Fibroblast of skin of back (primary cell): ENCODE measurements around the gene ACTL8.

Experiments used
- DNase-seq: peaks from one replicate; pipeline ENCODE4 v3.0.0-alpha.2; 2013

The ACTL8 gene

DNA sequence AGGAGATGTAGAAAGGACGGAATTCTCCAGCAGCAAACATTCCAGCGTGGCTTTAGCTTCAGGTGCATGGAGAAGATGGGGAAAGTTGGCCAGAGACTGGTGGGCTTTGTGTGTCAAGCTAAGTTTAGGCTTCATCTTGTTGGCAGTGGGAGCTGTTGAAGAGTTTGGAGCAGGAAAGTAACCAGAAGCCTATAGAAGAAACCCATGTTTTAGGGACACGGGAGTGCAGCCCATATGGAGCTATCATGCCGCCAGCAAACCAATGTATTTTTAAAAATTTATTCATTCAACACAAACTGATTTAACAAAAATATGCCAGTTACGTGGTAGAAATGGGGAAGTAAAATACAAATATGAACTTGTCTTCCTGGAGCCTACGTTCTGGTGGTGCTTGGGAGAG is 53.7 kb downstream of the ACTL8 start:
- DNase-seq: no peak

DNA sequence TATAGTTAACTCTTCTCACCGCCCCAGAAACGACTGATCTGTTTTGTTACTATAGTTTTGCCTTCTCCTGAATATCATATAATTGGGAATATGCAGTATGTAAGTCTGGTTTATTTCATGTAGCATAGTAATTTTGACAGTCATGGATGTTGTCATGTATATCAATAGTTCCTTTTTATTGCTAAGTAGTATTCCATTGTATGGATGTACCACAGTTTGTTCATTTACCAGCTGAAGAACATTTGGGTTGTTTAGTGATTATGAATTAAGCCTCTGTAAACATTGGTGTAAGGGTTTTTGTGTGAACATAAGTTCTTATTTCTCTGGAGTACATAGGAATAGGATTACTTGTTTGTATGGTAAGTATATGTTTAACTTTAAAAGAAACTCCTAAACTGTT is 55.5 kb downstream of the ACTL8 start:
- DNase-seq: no peak

DNA sequence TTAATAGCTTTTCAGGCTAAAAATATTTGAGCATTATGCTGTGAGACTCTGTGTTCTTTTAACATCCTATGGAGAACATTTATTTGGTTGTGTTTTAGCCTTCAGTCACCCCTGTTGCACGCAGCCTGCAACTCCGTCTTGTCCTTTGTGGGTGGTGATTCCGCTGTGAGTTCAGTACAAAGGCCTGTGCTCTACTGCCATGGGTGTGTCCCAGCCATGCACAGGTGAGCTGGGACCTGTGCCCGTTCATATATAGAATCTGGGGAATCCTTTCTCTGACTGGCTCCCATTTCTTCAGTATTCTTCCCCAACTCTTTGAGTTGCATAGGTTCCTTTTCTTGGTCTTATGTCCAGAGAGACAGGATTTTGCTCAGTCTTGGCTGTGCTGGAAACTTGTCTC is 61.4 kb downstream of the ACTL8 start:
- DNase-seq: no peak

DNA sequence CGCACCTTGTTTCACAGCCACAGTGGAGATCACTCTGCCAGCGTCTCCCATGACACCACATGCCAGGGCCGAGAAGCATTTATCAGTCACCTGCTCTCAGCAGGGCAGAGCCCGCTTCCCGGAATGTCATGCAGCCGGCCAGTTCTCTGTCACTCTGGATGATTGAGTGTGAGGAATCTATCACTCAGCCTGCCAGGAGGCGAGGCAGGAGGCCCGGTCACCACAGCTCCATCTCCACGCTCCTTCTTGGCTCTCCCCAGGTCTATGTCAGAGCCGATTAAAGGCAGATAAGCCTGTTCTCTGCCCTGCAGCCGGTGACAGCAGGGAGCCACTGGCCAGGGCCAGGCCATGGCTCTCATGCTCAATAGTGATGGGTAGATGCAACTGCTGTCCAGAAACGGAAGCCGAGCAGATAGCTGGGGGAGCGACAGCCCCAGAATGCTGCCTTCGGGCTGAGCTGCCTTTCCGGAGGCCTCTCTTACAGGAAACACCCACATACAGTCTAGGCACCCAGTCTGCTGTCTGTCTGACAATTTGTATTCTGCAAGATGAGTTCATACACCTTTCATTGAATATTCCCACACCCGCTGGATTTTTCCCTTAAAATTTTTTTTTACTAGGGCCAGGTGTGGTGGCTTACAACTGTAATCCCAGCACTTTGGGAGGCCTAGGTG is 64.1 kb downstream of the ACTL8 start:
- no peak for DNase-seq

DNA sequence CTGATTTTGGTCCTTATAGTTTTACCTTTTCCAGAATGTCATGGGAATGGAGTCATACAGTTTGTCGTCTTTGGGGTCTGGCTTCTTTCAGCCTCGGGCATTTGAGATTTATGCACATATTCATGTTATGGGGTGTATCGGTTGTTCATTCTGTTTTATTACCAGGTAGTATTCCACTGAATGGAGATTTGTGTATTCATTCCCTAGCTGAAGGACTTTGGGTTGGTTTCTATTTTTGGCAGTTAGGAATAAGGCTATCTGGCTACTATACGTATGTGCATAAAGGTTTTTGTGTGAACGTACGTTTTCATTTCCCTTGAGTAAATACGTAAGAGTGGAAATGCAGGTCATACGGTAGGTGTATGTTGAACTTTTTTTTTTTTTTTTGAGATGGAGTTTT is 65.1 kb downstream of the ACTL8 start:
- no peak for DNase-seq

DNA sequence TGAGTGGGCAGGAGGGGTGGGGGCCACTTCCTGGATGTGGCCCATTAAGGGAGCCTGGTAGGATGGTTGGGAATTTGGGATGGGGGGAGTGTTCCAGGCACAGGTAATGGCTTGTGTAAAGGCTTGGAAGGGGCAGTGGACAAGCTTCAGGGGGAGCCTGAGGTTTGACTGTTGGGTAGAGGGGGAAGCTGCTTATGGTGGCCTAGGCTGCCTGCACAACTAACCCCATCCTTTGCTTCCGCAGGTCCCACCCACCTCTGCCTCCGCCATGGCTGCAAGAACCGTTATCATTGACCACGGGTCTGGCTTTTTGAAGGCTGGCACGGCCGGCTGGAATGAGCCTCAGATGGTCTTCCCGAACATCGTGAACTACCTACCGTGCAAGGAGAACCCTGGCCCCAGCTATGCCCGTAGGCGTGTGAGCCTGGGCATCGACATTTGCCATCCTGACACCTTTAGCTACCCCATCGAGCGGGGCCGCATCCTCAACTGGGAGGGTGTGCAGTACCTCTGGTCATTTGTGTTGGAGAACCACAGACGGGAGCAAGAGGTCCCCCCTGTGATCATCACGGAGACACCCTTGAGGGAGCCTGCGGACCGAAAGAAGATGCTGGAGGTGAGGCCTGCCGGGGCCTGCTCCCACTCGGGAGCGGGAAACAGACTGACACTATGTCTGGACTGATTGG is 67.8 kb downstream of the ACTL8 start:
- DNase-seq: no peak

DNA sequence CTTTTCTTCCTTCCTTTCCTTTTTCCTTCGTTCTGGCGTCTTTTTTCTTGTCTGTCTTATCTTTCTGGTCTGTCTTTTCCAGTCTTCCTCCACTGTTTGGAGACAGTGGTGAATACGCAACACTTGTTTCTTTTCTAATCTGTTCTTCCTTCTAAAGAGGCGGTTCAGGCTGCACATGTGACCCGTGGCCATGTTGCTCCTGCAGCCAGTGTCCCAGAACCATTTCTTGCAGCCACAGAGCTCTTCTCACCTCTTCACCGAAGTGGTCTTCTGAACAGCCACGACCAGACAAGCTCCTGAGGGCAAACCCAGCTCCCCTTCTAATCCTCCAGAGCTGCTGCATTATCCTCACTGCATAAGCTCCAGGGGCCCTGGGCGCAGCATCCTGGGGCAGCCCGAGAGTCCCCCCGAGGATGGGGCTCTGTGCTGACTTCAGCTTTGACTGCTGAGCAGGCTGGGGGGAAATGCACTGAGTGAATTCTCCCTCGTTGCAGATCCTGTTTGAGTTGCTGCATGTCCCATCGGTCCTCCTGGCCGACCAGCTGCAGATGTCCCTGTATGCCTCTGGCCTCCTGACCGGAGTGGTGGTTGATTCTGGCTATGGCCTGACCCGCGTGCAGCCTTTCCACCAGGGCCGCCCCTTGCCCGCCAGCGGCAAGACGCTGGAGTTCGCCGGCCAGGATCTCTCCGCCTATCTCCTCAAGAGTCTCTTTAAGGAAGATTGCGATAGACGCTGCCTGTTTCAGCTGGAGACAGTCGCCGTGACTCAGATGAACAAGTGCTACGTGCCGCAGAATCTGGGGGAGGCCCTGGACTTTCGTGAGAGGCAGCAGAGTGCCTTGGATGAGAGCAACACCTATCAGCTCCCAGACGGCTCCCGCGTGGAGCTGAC is 70.4 kb downstream of the ACTL8 start:
- DNase-seq: no peak

DNA sequence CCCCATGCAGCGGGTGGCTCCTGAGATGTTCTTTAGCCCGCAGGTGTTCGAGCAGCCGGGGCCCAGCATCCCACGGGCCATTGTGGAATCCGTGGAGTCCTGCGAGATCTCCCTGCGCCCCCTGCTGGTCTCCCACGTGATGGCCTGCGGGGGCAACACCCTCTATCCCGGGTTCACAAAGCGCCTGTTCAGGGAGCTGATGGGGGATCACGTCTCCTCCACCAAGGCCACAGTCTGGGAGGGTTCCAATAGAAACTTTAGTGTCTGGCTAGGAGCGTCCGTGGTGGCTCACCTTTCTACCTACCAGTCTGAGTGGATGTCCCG is 71.0 kb downstream of the ACTL8 start:
- peak; percentile 14 for DNase-seq

DNA sequence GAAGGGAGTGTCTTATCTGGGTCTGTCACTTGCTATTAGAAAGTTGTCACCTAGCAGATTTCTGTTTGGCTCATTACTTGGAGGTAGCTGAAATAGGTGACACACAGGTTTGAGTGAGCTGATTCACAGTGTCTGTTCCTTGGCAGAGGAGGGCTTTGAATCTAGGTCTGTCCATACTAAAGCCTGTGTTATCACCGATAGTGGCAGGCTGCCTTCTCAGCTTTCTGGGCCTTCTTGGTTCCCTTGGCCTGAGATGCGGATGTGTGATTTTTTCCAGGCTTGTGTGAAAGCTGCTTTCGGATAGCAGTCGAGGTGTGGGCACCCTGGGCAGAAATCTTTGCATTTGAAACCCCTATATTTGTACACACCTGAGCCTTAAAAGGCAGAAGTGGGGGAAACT is 73.9 kb downstream of the ACTL8 start:
- DNase-seq: no peak

DNA sequence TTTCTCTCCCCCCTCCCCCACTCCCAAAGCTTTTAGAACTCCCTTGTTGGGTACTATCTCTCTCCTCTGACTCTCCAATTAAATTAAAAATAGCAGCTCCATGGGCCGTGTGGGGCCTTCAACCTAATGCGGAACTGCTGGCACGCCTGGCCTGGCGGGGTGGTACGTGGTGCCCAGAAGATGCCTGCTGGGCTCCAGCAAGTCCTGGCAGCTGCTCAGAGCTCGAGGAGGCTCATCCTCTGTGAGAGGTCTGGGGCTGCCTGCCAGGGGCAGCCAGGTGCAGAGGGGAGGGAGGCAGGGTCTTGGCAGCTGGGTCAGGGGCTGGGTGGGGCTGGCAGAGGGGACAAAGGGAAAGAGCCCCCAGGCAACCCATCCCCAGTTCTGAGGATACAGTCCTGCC is 74.4 kb downstream of the ACTL8 start:
- no peak for DNase-seq

DNA sequence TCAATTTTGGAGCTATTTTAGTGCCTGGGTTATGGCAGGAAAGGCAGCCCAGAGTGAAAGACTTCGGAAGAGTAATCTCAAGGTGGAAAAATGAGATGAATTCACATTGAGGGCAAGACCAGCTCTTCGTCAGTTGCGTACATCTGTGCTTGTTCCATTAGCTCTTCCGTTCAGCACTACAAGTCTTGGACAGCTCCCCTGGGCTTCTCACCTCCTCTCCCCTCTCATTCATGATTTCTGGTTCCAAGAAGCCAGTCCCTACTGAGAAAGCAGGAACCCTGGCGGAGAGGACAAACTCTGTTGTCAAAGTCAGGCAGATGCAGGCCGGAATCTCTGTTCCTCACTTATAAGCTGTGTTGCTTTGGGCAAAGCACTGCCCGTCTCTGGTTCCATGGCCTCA is 76.5 kb downstream of the ACTL8 start:
- DNase-seq: peak; percentile 54

DNA sequence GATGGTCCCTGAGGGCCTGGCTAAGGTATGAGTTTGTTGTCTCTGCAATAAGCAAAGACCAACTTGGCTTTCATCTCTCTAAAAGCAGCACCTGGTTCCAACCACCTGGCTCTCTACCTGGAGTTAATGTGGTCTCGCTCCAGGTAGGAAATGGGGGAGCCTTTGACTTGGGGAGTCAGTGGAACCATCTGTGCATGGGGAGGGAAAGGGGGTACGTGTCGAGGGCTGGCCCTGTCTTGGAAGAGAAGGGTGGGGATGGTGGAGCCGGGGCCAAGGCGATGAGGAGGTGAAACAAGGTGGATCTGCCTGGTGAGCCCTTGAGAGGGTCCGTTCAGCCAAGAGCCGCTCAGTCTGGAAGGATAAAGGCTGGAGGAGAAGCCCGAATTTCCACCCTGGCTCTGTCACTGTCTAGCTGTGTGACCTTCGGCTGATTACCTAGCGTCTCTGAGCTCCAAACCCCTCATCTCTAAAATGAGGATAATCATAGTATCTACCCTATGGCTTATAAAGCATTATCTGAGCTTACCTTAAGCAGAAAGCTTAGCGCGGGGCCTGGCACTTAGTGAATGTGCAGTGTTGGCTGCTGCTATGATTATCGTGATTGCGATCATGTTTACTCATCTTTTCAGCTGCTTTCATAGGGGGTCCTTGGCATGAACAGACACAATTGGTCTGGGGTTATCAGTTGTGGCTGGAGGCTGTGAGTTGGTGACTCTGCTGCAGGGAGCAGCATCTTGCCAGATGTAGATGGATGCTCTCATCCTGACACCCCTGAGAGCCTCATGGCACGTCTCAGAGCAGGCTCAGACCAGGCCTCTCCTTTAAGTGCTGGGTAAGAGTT is 78.7 kb downstream of the ACTL8 start:
- DNase-seq: no peak

DNA sequence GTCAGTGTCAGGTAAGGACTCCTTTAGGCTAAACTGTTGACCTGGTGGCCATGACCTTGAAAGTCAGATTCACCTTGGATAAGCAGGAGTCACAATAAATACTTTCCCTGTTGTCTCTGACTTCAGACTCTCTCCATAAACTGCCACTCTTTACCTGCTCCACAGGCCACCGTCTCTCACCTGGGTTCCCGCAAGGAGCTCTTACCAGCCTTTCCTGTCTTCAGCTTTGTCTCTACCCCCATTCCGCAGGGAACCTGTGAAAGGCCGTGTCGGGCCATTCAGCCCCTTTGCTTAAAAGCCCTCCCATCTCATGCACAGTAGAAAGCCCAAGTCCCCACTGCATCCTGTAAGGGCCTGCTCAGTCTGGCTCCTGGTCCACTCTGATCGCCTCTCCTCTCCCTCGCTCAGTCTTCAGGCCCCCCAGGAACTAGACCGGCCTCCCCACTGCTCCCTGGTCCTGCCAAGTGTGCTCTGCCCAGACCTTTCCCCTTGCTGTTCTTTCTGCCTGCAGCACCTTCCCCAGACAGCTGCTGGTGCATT is 79.5 kb downstream of the ACTL8 start:
- no peak for DNase-seq

DNA sequence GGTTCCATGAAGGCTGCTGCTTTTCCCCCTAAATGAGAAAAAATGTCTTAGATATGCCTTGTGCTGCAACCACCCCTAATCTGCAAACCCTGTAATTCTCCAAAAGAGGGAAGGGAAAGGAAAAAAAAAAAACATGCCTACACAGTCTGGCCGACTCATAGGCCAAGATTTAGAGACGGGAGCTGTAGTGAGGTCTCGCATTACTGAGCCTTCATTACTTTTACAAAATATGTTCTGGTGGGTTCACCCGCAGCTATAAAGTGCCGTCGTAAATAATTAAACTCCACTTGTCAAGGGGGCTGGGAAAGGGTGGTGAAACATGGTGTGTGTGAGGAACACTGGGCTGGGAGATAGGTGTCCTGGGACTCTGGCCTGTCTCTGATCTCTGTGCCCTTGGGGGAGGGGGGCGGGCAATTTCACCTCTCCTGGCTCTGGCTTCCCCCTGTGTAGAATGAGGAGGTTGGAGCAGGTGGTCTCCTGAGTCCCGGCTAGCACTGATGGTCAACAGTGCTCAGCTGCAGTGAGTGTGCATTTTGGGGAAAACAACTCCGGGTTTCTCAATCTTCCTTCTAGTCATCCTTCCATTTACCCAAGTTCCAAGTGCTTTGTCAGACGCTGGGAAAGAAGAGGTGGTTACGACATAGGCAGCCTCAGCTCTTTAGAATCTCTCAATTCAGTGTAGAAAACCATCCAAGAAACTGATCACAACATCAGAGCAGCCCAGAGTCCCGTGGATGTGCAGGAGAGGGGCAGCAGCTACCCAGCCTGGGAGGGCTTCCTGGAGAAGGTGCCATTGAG is 82.3 kb downstream of the ACTL8 start:
- DNase-seq: no peak

DNA sequence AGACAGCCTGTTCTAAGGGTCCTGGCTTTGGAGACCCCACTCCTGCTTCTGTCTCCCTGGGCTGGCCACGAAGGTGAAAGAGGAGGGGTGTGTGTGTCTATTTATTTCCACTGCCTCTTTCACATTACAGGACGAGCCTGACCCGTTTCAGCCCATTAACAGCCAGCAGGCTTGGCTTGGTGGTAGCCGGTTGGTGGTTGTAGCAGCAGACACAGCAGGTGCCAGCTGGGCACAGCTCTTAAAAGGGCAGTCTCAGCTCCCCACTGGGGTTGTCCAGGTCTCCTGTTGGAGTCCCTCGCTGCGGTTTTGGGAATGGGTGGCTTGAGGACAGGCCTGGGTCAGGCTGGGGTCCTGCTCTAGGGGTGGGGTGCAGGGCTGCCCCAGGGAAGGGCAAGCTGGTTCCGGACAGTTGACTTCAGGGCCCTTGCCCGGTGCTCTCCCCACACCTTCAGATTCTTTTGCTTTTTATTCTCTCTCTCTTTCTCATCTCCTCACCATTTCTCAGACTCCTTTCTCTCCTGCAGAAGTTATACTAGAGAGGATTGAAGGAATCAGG is 84.6 kb downstream of the ACTL8 start:
- no peak for DNase-seq

DNA sequence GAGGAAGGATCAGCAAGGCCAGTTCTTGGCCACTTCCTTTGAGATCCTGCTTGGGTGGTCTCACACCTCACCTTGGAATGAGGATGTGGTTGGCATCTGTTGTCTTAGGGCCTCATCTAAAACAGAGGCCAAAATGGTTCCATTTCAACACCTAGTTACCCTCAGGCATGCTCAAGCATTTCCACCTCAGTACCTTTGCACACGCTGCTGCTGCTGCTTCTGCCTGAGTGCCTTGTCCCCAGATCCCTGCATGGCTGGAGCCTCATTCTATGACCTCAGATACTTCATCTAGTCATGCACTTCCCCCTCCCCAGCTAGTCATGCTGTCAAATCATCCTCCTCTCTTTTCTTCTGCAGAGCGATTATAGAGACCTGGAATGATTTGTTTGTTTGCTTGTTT is 86.8 kb downstream of the ACTL8 start:
- DNase-seq: no peak

DNA sequence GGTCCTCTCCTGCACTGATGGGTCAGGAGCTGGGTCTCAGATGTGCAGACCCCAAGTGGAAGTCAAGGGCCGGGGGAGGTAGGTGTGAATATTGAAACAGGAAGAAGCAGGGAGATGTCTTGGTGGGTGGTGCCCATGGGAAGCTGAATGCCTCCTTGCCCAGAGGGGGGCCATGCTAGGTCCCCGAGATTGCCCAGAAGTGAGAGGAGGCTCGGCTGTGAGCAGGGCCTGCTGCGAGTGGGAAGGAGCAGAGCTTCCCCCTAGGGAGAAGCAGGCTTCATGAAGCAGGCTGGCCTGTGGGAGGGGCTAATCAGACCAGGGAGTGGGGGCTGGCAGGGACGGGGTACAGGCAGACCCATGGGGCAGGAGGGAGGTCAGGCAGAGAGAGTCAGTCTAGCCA is 87.6 kb downstream of the ACTL8 start:
- no peak for DNase-seq

DNA sequence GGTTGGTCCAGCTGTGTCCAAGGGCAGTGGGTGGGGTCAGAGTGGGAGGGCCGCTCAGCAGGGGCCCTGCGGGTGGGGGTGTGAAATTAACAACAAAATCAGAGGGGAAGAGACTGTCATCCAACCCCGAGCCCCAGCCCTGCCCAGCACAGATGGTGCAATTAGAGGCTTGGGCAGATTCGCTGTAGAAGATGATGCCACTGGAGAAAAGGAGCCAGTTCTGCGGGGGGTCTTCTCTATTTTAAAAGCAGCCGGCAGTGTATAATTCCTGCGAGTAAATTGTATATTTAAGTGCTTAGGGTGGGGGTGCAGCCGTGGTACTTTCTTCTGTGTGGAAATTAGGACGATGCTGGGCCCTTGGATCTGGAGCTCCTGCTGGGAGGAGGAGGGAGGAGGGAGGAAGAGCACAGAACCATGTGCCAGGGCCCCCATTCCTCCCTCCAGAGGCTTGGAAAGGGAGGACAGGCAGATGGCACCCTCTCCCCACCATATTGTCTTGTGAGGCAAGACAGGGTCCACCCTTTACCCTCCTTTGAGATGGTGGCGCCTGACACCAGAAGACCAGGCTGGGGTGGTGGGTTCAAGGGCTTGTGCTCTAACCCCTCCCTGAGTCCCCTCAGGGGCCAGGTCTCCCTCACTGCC is 89.2 kb downstream of the ACTL8 start:
- DNase-seq: no peak

DNA sequence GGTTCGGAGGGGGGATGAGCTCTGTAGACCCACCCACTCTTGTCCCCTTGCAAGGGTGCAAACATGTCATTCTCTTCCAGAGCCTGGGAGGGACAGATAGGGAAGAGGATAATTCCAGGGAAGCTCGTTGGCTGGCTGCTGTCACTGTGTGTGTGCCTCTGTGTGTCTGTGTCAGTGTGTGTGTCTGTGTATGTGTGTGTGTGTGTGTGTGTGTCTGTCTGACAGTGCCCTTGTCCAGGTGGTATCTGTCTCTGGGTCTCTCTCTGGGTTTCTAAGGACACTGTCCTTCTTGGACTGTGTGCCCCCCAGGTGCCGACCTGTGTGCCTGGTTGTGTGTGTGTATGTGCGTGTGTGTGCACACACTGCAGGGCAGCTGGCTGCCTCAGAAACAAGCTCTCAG is 90.5 kb downstream of the ACTL8 start:
- no peak for DNase-seq

DNA sequence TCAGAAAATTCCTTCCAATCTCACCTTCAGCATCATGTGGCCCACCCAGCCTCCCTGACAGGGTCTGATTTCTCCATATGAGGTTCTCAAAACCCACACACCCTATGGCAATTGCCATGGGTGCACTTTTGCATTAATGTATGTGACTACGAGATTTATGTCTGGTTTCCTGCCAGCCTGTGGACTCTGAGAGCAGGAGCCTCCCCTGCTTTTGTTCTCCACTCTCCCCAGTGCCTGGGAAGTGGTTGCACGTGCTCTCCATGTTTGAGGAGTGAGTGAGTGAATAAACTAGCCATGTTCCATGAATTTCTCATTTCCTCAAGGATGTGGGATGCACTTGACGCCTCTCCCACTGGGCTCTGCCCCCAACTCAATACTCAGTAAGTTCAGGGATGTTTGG is 91.2 kb downstream of the ACTL8 start:
- no peak for DNase-seq

DNA sequence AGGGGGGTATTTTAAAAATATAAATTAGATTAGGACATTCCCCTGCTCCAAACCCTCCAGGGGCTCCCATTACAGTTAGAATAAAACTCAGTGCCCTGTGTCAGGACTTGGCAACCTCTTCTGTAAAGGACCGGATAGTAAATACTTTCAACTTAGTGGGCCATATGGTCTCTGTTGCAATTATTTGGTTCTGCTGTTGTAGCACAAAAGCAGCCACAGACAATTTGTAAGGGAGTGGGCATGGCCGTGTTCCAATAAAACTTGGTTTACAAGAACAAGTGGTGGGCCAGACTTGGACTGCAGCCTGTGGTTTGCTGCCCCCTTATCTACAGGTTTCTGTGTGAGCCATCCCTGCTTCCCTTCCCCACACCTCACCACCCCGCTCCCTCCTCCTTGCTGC is 92.0 kb downstream of the ACTL8 start:
- DNase-seq: no peak
